GM19455 (cell line): ENCODE results near the gene OTUD5.

Source experiments
- ATAC-seq: cut with Tn5 transposase; IDR thresholded peaks from one replicate; pipeline ENCODE4 v1.9.1; 2021; ENCODE audit not compliant: unreplicated experiment

OTUD5 gene

DNA sequence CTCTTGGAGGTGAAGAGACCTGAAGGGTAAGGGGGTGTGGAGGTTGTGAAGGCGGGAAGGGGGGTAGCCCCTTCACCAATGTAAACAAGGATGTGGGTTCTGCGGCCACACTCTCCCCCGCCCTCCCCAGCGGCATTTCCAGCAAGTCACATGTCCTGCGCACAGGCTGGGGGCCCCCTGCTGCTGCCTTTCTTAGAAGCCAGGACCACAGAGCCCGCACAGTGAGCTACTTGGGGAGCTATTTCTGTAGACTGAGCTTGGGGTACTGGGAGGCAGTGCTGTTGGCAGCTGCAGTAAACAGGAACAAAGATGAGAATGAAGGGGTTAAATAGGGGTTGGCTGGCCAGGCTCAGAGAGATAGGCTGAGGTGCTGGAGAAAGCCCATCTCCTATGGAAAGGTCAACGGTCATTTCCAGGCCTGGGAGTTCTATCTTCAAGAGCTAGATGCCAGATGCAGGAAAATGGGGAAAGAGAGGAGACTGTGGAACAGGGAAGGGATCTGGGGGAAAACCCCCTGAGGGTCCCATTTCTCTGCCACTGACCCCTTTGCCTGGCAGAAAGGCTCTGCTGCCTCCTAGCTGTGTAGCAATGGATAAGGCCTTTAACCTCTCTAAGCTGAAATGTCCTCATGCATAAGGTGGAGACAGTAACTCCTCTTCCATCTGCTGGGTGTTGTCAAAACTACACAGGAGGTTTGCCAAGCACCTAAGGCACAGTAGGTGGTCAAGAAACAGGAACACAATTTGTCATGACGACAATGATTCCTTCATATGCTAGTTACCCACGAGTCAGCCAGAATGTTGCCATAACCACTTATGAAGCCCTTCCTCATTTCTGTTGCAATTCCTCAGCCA, 20.1 kb downstream of the OTUD5 start:
- peak; percentile 55 for ATAC-seq

DNA sequence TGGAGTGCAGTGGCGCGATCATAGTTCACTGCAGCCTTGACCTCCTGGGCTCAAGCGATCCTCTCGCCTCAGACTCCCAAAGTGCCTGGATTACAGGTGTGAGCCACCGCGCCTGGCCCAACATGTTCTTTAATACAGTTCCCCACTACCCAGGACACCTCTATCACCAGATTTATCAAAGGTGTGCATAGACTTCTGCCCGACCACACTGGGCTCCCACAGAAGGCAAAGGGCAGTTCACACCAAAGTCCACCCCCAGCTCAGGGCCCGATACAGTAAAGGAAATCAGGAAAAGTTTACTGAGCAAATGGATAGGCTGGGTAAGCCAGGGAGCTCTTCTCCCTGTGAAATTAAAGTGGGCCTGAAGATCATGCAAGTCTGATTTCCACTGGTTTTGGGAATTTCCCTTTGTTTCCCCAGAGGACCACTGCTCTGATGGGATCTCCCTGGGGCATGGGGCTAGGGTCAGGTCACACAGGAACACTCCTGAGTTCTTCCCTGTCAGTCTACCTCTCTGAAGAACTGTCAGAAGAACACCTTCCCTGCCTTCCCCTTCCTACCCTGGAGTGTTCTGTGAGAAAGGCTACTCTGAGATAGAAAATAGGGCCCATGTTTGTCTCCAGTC, 20.9 kb downstream of the OTUD5 start:
- ATAC-seq = no peak

DNA sequence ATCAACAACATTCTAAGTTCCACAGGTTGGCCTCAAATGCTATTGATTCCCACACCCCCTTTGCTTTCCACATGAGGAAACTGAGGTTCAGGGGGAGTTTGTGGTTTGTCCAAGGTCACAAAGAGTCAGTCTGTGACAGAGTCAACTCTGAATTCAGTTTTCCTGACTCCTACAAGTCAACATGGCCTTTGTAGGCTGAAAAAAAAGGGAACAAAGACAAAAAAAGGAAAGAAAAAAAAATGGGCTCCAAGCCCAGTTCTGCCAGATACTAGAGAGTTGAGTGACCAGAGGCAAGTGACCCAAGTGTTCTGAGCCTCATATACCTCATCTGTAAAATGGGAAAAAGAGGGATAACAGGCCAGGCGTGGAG, 22.1 kb downstream of the OTUD5 start:
- ATAC-seq = no peak

DNA sequence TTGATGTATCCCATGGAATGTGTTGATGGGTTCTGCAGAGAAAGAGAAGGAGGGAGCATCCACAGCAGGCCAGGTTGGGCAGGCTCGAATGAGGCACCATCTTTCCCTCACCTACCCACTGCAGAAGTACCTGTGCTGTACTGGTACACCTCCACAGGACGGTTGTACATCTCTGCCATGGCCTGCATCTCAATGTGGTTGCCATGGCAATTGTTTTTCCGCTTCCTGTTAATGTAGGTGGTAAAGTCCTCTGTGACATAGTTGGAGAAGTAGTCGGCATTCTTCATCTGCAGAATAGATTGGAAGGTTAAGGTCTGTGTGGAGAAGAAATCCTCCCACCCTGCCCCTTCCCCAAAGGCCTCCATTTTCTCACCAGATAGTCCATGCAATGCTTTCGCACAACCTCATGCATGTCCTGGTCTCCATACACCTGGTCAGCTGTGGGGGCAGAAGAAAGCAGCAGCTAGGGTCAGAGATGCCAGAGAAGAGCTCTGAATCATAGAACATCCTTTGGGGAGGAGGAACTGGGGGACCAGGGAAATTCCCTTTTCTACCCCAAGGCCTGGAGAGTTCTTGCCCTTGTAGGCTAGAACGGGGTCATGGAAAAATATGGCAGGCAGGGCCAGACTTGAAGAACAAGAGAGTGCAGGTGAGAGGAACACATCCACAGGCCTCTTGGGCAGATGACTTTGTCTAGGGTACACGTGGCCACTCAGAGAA, 22.7 kb downstream of the OTUD5 start:
- no peak for ATAC-seq

DNA sequence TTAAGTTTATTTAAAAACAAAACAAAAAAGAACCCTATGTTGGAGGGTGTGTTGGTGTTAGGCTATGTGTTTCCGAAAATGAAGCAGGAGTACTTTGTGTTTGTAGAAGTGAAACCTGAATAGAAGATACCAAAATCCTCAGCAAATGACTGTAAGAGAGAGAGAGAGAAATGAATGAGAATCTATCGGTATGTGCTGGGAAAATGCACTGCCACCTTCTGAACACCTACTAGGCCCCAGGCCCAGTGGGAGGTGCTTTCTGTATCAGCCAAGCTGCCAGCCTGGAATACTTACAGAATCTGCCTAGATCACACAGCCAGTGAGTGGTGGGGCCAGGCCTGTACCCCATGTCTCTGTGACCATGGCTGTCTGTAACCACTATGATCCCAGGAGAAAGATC, 23.6 kb downstream of the OTUD5 start:
- ATAC-seq = no peak

DNA sequence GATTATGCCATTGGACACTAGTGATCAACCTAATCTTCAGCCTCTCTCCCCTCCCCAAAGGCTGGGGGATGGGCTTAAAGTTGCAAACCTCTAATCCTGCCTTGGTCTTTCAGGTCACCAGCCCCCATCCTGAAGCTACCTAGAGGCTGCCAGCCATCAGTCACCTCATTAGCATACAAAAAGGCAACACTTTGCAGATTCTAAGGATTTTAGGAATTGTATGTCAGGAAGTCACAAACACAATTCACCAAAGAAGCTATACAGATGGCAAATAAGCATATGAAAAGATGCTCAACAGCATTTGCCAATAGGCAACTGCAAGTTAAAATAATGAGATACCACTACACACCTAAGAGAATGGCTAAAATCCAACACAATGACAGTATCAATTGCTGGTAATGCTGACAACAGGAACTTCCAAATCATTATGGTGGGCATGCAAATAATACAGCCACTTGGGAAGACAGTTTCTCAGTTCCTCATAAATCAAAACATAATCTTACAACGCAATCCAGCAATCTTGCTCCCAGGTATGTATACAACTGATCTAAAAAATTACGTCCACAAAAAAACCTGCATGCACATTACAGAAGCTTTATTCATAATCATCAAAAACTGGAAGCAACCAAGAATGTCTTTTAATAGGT, 29.5 kb downstream of the OTUD5 start:
- ATAC-seq = no peak

DNA sequence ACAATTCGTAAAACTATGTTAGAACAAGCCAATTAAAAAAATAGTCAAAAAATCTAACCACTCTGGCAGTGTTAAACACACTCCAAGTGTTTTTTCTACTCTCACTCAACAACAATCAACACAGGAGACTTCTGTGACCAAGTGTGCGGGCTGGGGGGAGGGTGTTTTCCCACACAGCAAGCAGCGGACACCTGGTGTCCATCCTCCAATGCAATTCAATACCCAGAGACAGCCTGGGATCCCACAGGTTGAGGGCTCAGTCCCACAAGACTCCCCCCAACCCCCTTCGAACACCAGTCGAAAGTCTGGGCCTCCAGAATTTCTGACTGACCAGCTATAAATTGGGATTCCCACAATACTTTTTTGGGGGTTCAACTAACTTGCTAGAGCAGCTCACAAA, 30.3 kb downstream of the OTUD5 start:
- ATAC-seq = no peak

DNA sequence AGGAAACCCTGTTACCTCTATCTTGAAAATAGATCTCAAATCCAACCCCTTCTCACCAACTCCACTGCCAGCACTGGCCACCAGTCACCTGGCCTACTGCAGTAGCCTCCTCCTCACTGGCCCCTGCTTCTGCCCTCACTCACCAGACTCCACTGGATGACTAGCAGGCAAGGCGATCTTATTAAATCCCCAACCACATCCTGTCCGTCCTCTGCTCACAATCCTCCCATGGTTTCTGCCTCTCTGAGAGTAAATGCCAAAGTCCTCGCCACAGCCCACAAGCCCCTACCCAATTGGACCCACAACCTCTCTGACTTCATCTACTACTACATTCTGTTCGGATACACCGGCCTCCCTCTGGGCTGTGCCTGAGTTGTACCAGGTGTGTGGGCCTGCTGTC, 33.1 kb downstream of the OTUD5 start:
- ATAC-seq = no peak

DNA sequence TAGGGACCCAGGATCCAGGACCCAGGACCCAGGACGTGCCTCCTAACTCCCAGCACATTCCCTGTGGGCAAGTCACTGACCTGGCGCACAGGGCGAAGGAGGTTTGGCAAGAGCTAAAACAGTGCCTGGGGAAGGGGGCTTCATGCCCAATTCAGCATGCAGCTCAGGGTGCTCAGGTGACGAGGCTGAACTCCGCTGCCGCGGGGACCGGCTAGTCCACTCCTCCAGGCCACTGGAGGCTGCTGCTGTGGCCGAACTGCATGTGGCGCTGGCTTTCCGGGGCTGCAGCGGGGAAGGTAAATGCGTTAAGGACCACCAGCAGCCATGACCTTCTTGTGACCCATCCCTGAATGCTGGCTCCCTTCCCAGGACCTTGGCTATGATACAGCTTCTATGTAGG, 33.6 kb downstream of the OTUD5 start:
- no peak for ATAC-seq

DNA sequence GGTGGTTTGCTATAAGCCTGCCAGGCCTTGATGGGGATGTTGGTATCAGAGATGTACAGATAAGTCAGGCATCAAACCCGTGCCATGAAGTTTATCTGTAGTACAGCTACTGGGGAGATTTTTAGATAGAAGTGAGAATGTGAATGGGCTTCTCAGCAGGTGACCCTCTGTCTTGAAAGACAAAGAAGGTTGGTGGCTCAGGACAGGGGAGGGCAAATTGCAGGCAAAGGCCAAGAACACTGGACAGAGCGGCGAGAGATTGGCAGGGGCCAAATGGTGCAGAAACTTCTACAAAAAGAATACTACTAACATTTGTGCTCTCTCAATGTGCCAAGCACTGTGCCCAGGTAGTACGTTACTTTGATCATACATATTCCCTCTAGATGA, 36.7 kb downstream of the OTUD5 start:
- ATAC-seq = no peak

DNA sequence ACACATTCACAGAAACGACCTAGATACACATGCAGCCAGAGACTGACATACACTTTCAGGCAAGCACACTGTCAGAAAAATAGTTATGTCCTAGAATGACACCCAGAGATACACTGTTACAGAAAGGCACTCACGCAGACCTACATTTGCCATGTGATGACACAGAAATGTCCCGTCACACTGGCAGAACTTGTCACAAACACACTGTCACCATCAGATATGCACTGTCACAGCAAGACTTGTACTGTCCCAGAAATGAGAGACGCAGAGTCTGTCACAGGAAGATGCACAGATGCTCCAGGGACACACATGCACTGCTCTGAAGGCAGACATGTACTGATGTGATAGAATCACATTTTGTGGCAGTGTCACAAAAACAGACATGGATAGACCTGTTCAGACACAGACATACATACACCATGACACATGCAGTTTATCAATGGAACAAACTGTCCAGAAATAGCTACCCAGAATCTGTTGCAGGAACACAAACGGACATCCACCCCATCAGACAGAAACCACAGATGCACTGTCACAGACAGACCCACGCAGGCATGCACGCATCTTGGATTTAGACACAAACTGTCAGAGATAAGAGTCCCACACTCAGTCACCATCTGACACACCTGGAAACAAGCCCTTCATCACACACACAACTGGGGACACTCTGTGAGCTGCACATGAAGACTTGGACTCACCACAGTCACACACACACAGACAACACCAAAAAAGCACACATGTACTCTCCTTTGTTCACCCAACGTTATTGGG, 37.3 kb downstream of the OTUD5 start:
- ATAC-seq = no peak

DNA sequence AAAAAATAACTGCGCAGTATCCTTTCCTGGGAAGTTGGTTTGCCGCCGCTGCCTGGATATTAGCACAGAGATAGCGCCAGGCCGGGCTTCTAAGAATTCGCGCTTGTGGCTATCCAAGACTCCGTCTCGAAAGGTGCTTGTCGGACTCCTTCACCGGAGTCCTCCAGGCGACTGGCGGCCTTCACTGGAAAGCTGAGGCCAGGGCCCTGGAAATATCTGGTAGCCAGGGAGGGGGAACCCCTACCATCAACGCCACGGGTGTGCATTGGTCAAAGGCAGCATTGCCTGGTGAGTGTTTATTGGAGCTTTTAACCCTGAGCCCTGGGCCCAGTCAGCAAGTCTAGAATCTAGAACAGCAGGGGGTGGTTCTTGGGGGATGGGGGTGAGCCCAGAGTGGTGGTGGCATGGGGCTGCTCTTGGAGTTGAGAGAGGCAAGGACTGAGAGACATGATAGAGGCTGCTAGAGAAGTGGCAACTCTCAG, 38.0 kb downstream of the OTUD5 start:
- no peak for ATAC-seq

DNA sequence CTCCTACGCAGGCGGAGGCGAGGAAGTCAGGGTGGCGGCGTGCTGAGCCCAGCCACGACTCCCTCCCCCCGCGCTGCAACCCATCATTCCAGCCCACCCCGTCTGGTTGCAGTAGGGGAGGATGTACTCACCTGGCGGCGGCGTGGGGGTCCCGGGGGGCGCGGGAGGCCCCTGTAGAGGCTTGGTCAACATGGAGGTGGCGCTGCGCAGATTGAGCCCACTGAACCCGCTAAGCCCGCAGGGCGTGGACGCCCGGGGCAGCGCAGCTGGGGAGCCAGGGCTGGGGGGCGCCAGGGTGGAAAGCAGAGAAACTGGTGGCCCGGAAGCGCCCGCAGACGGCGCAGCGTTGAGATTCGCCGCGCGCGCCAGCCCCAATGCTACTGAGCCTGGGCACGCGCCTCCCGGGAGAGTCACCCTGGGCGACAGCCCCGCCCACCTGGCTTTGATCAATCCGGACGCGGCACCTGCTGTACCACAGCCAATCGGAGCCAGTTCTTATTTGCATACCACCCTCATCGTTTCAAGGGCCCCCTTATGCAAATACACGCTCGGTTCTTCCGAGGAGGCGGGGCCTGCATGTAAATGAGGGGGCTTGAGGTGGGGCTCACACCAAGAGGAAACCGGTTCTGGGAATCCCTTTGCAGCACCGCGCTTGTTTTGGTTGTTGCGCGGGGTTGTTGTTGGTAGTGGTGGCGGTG, 38.6 kb downstream of the OTUD5 start, which contains the start of gene PIM2:
PIM2 (minus strand) TSS at position 382 of the 698 bp plus-strand sequence; CDS start at position 192, 190 bp downstream.
- peak; percentile 75 for ATAC-seq

DNA sequence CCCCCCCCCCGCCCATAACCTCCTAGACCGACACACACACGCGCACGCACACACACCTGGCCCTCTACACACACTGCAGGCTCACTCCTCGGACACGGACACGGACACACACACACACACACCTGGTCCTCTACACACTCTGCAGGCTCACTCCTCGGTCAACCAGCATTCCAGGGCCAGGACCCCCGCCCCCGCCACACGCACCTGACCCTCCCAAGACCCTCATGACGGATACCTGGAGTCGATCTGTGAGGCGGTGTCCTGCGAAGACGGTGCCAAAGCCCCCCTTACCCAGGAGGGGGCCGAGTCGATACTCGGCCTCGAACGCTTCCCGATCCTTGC, 39.1 kb downstream of the OTUD5 start:
- no peak for ATAC-seq

DNA sequence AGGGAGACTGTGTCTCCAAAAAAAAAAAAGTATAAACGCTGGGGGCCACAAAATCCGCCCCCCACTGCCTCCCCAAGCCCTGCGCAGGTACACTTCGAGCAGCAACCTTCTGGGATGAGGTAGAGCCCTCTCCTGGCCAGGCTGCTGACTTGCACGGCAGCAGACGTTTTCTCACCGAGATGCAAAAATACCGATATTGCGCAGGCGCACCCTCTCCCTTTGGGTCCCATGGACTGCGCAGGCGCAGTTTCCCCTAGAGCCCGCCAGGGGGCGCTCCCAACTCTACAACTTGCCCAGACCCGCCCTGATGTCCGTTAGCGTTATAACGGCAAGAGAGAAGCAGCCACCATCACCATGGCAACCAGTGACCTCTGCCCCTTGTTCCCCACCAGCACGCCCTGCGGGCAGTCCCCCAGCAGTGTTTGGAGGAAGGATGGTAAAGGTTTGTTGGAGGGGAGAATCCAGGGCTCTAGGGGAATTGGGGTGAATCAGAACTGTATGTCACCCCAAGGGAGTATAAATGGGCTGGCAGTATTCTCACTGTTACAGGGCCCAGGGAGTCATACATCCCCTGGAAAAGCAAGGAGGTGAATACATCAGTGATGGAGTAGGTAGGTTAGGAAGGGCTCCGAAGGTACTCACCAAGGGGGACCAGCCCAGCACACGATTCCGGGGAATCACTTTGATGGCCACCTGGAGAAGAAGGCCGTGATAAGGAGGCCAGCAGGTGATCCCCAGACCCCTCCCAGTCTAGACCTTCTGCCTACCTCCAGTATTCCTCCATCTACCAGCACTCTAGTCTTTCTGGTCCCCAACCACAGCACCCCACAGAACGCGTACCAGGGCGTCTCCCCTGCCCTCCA, 40.0 kb downstream of the OTUD5 start:
- ATAC-seq = peak; percentile 40

DNA sequence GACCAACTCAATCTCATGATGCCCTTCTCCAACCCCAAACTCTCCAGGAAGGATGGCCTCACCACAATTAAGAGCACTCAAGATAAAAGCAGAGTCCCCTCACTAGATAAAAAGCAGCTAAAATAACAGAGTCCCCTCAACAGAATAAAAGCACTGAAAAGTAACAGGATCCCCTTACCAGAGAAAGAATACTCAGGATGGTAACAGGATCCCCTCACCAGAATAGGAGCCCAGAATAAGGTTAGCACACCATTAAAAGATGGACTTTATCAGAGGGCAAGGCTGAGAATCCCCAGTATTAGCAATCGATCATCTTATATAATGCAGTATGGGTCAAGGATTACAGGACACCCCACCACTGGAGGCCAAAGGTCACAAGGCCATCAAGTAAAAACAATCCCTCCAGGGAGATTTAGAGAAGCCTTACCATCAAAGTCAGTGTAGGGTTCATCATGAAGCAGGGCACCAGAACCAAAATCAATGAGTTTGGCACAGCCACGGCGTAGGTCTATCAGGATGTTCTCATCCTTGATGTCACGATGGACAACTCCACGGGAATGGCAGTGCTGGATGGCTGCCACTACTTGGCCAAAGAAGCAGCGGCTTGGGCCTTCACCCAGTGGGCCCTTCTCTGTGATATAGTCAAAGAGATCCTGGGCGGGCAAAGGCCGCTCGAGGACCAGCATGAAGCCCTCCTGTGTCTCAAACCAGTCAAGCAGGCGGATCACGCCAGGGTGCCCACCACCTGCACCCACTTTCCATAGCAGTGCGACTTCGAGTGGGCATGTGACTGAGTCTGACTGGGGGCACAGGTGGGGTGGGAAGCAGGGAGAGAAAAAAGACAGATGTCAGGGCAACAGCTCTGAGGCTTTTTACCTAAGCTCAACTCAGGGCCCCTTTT, 42.6 kb downstream of the OTUD5 start:
- no peak for ATAC-seq

DNA sequence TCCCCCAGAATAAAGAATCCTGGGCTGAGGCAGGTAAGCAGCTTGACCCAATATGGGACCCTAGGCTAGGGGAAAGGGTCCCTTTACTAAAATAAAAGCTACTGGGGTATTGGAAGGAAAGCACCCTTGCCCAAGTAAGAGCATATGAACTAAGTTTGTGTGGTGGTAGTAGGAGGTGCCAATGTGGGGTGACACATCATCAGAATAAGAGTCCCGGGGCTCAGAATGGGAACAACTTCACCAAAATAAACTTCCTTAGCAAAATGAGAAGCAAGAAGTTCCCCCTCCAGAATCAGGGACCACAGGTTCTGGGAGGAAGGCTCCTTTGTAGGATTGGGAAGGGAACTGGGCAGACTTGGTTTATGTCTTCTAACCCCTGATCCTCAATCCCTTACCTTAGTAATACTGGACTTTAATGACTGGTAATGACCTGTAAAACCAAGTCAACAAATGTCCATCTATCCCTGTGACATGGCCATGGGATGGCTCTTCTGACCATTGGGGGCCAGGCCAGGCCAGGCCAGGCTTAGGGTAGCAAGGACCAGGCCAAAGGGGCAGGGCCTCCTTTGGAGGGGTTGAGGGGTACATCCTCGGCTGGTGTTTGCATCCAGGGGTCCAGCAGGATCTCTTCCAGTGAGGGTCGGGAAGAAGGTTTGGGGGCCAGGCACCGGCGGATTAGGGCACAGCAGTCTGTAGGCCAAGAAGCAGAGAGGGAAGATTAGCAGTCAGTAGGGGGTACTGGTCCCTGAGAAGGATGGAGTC, 43.6 kb downstream of the OTUD5 start:
- ATAC-seq = no peak
